Loucy (cell line): ENCODE results near the gene RNF149.

Source experiments
- CTCF ChIP-seq: fragments of 200-600 bp; sonication (generic); conservative IDR thresholded peaks from 2 replicates; pipeline ENCODE4 v1.5.1; 2014; ENCODE audit warnings: mild to moderate bottlenecking, antibody characterized with exemption, low read length
- EZH2phosphoT487 ChIP-seq: fragments of 200-600 bp; IDR thresholded peaks from 2 replicates; pipeline ENCODE4 v1.6.1; 2018; ENCODE audit warnings: antibody characterized with exemption, mild to moderate bottlenecking, moderate library complexity, borderline replicate concordance

- TF ChIP-seq CTCF (no peak), EZH2phosphoT487 (no peak)
These were observed 36.3 kb downstream of the RNF149 start for GRCh38 chr2:101272045-101272784.
